Aorta (tissue), 5 donors: ENCODE measurements around the gene MED7. TPM values are rescaled to one million over a fixed set of nuclear protein-coding genes. Genes with fewer than 3 reads are reported as not detected.

Experiments used
- ATAC-seq: fragments of 200-7000 bp; cut with Tn5 transposase; one replicate; pipeline ENCODE4 v1.9.1; 2022; ENCODE audit warnings: moderate library complexity; ENCODE audit not compliant: low FRiP score
- DNase-seq, 2 donors: peaks; one replicate each; pipeline ENCODE4 v3.0.0-alpha.2; 2020
- H3K27ac ChIP-seq, 2 donors: one replicate each; pipeline ENCODE4 v1.5.1; 2013; ENCODE audit warnings: low read length in 2 of 2, mild to moderate bottlenecking in 2 of 2, moderate library complexity in 2 of 2, control low read depth in 1 of 2, inconsistent platforms in 1 of 2, low read depth in 1 of 2
- H3K27me3 ChIP-seq, 2 donors: one replicate each; pipeline ENCODE4 v1.6.1; 2013; ENCODE audit warnings: control low read depth in 1 of 2, low read length in 1 of 2, mild to moderate bottlenecking in 1 of 2, moderate library complexity in 1 of 2; ENCODE audit not compliant: insufficient read depth in 2 of 2, control insufficient read depth in 1 of 2
- H3K36me3 ChIP-seq, 2 donors: one replicate each; pipeline ENCODE4 v1.6.1; 2013; ENCODE audit warnings: control low read depth in 1 of 2, low read length in 1 of 2, mild to moderate bottlenecking in 1 of 2; ENCODE audit not compliant: insufficient read depth in 2 of 2, control insufficient read depth in 1 of 2
- H3K4me1 ChIP-seq, 2 donors: one replicate each; pipeline ENCODE4 v1.6.1; 2013; ENCODE audit warnings: low read length in 2 of 2, control low read depth in 1 of 2, mild to moderate bottlenecking in 1 of 2, moderate library complexity in 1 of 2; ENCODE audit not compliant: insufficient read depth in 2 of 2, control insufficient read depth in 1 of 2
- H3K4me3 ChIP-seq, 2 donors: one replicate each; pipeline ENCODE4 v1.5.1; 2013; ENCODE audit warnings: low read length in 2 of 2, control low read depth in 1 of 2, mild to moderate bottlenecking in 1 of 2
- H3K9me3 ChIP-seq: one replicate; pipeline ENCODE4 v1.6.1; 2013; ENCODE audit warnings: mild to moderate bottlenecking, low read length; ENCODE audit not compliant: control insufficient read depth
- WGBS, 2 donors: extraction: QIAGEN DNeasy Blood & Tissue Kit; methylation state at CpG; one replicate each; pipeline ENCODE4 v1.1.7; 2013; 5-methylcytosine and 5-hydroxymethylcytosine counted together
- intact Hi-C, 2 donors: fragments of 100-400 bp; cut with DNase I; formaldehyde crosslinking; loops; one replicate each; pipeline versions ENCODE4 v1.14.2 to v1.15.0; 2022
- polyA plus RNA-seq, 2 donors: library from polyadenylated mRNA; stranded (reverse); fragments of 200-250 nt; gene quantifications; one replicate each; pipeline ENCODE4 v1.2.3, GENCODE V29; 2013
- total RNA-seq, 2 donors: library from RNA; stranded (reverse); fragmentation: NEBNext Ultra II Directional; extraction: Animal tissue kit (Norgen Biotek cat#: 25700); gene quantifications; one replicate each; pipeline ENCODE4 v1.2.1, GENCODE V29; 2021
- donor health status: healthy with polysubstance abuse.
- donor health status: Bipolar disorder and iron deficiency.
- donor health status: DM: no; HTN: no; CAD: no.
- donor health status: DM: no; HTN: no; CAD: no.
- donor health status: DM: yes; HTN: yes; CAD: no.

The MED7 gene
- total and polyA plus RNA-seq, 4 donors = 10.5 to 14.7 (median 12.7) TPM

GRCh38 chr5:157150995-157151394, 8.3 kb upstream of the MED7 start:
- H3K9me3 ChIP-seq = no peaks in the 10 kb centered on the region
- ATAC-seq = no peak
- H3K27ac ChIP-seq = no peak overlapping the region
- intact Hi-C loops = no loop called here
- H3K27me3 ChIP-seq = no peaks in the 10 kb centered on the region
- H3K36me3 ChIP-seq = no peaks in the 10 kb centered on the region
- WGBS, 2 donors = 89 to 98% methylated on average over 3 of the region's 3 CpGs
- no peak overlapping the region for H3K4me3 ChIP-seq
- H3K4me1 ChIP-seq = no peaks in the 10 kb centered on the region
- no peak for DNase-seq

- H3K4me3 ChIP-seq = peak overlapping the region in 1 of 2 donors; percentile 26
- no peak overlapping the region for H3K27ac ChIP-seq
- no peaks in the 10 kb centered on the region for H3K27me3 ChIP-seq
- peak in 1 of 2 donors; percentile 68 for DNase-seq
- no peaks in the 10 kb centered on the region for H3K9me3 ChIP-seq
- no peaks in the 10 kb centered on the region for H3K4me1 ChIP-seq
- intact Hi-C loops = loop anchor here (5.0 to 10.0 kb wide), 3 partner anchors 103 to 824 kb away; partner anchors contain the start of gene SGCD (in 1 of the 2)
- no peaks in the 10 kb centered on the region for H3K36me3 ChIP-seq
- peak; percentile 81 for ATAC-seq
- WGBS, 2 donors = 42 to 44% methylated on average over 14 of the region's 14 CpGs
Measured at GRCh38 chr5:157148734-157149615, 6.3 kb upstream of the MED7 start.

- no peaks in the 10 kb centered on the region for H3K4me1 ChIP-seq
- H3K36me3 ChIP-seq = no peaks in the 10 kb centered on the region
- H3K27me3 ChIP-seq = no peaks in the 10 kb centered on the region
- intact Hi-C loops = loop anchor here in 1 of 2 donors (10.0 kb wide), 1 partner anchor 819 kb away; the partner anchor contains the start of gene SGCD
- DNase-seq = peak; percentile 71 to 80
- peak; percentile 85 for ATAC-seq
- H3K27ac ChIP-seq = peak overlapping the region; percentile 78 to 98
- H3K9me3 ChIP-seq = no peaks in the 10 kb centered on the region
- 6 to 9% methylated on average over 33 of the region's 33 CpGs for WGBS, 2 donors
- H3K4me3 ChIP-seq = peak overlapping the region; percentile 36 to 95
Measured at GRCh38 chr5:157143127-157143971, 684 bp upstream of the MED7 start.

GRCh38 chr5:157137691-157138090, 5.0 kb downstream of the MED7 start:
- Histone ChIP-seq H3K9me3 (no peaks in the 10 kb centered on the region), H3K27me3 (no peaks in the 10 kb centered on the region), H3K27ac (no peak overlapping the region), H3K4me3 (no peak overlapping the region), H3K4me1 (no peaks in the 10 kb centered on the region), H3K36me3 (no peaks in the 10 kb centered on the region)
- intact Hi-C loops = no loop called here
- DNase-seq (no peak), ATAC-seq (no peak)
- 92 to 95% methylated on average over 6 of the region's 6 CpGs for WGBS, 2 donors

- H3K36me3 ChIP-seq = no peaks in the 10 kb centered on the region
- 6 to 20% methylated on average over 1 of the region's 1 CpG for WGBS, 2 donors
- H3K4me1 ChIP-seq = no peaks in the 10 kb centered on the region
- H3K27ac ChIP-seq = no peak overlapping the region
- no peaks in the 10 kb centered on the region for H3K27me3 ChIP-seq
- no peak for ATAC-seq
- DNase-seq = no peak
- H3K9me3 ChIP-seq = no peaks in the 10 kb centered on the region
- H3K4me3 ChIP-seq = no peak overlapping the region
- intact Hi-C loops = no loop called here
Measured at GRCh38 chr5:157132281-157132612, 10.4 kb downstream of the MED7 start.

GRCh38 chr5:157130925-157131324, 11.7 kb downstream of the MED7 start:
- no peak for DNase-seq

GRCh38 chr5:157121709-157122108, 21.0 kb downstream of the MED7 start:
- intact Hi-C loops = no loop called here
- Histone ChIP-seq H3K36me3 (no peaks in the 10 kb centered on the region), H3K27me3 (no peaks in the 10 kb centered on the region), H3K9me3 (peaks cover 2% of the 10 kb centered on the region), H3K27ac (no peak overlapping the region), H3K4me1 (no peaks in the 10 kb centered on the region), H3K4me3 (no peak overlapping the region)
- DNase-seq (no peak), ATAC-seq (no peak)

More at GRCh38 chr5:157130925-157131324, 11.7 kb downstream of the MED7 start:
- 78 to 79% methylated on average over 7 of the region's 7 CpGs for WGBS, 2 donors
- H3K4me3 ChIP-seq = no peak overlapping the region
- H3K36me3 ChIP-seq = no peaks in the 10 kb centered on the region
- intact Hi-C loops = no loop called here
- H3K27me3 ChIP-seq = no peaks in the 10 kb centered on the region
- no peak for ATAC-seq
- H3K9me3 ChIP-seq = no peaks in the 10 kb centered on the region
- no peaks in the 10 kb centered on the region for H3K4me1 ChIP-seq
- H3K27ac ChIP-seq = no peak overlapping the region

- Histone ChIP-seq H3K27me3 (no peaks in the 10 kb centered on the region), H3K4me1 (no peaks in the 10 kb centered on the region), H3K9me3 (peaks cover 2% of the 10 kb centered on the region), H3K27ac (no peak overlapping the region), H3K36me3 (no peaks in the 10 kb centered on the region), H3K4me3 (no peak overlapping the region)
- DNase-seq = no peak
- no peak for ATAC-seq
- WGBS, 2 donors = 77 to 80% methylated on average over 1 of the region's 1 CpG
- intact Hi-C loops = no loop called here
Measured at GRCh38 chr5:157120102-157120501, 22.6 kb downstream of the MED7 start.
